Measurements from ENCODE around the gene TSEN54.

- no peak for TF ChIP-seq CTCF (conservative IDR thresholded peaks at IDR 0.05; ENCODE audit: low read length)
- no peak for TF ChIP-seq EZH2phosphoT487 (IDR thresholded peaks at IDR 0.05; ENCODE audit: borderline replicate concordance, low read depth, low read length)
Observed at GRCh38 chr17:75512926-75513640, 3.2 kb upstream of the TSEN54 start.

Data from OCI-LY7 (cell line).